ENCODE measurements around the gene RNF152. TPM values are rescaled to one million over a fixed set of nuclear protein-coding genes. Genes with fewer than 3 reads are reported as not detected.

The RNF152 gene
- polyA plus RNA-seq, 1 of the 3 experiments (the other 2 are of a cell fraction) = 6.6 TPM

DNA sequence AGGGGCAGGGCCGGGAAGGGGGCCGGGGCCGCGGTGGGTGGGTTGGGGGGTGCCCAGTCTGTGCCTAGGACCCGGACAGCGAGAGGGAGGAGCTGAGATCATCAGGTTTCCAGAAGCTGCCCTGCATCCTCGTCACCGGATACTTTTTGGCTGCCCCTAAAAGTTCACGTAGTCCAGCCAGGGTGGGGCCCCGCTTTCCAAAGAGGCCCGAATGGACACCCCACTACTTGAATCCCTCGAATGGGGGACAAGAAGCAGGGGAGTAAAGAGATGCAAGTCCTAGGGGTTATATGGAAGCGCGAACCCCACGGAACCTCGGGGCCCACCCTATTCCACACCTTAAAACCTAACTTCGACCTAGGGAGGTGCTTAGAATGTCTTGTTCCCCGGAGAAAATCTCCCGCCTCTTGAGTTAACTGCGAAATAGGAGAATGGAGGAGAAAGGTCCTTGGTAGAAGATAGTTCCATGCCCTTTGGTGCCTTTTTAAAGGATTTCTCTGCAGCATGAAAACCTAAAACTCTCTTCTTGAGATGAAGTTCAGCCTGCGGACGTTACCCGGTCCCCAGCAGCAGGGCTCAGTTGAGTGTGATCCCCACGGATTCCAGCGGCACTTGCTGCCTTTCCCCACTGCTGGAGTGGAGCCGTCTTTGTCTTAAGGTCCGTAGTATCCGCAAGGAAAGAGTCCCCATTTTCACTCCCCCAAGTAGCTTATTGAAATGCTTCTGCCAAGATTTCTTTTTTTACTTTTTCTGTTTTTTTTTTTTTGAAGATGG lies 2.1 kb upstream of the RNF152 start:
- Histone ChIP-seq H3K4me3 (ENCODE audit: low read depth in 2 of 2, low read length in 1 of 2) (peak overlapping the region; percentile 91 to 95), H3K36me3 (replicated peaks in 1 of 2; ENCODE audit: control insufficient read depth in 1 of 2, insufficient read depth in 2 of 2, low read length in 1 of 2) (peaks cover 12 to 13% of the 10 kb centered on the region in 2 experiments), H3F3A (replicated peaks; ENCODE audit: insufficient read depth) (no peaks in the 10 kb centered on the region), H4K20me1 (ENCODE audit: insufficient read depth) (peaks cover 28% of the 10 kb centered on the region), H3K79me2 (ENCODE audit: insufficient read depth) (peaks cover 41% of the 10 kb centered on the region), H3K9ac (peak overlapping the region; percentile 87; the same call in 1 of the 2 replicates), H2AFZ (ENCODE audit: low read depth) (peak overlapping the region; percentile 78; the same call in 1 of the 2 replicates), H3K9me3 (no peaks in the 10 kb centered on the region), H3K4me2 (peak overlapping the region; percentile 78), H3K9me2 (no peaks in the 10 kb centered on the region), H3K27me3 (ENCODE audit: insufficient read depth) (no peaks in the 10 kb centered on the region), H3K27ac (ENCODE audit: low read depth in 2 of 2, low read length in 1 of 2) (no peak overlapping the region; a peak in 1 of 4 replicates), H3K4me1 (ENCODE audit: control insufficient read depth in 1 of 2, insufficient read depth in 2 of 2, low read depth in 1 of 2, low read length in 1 of 2) (peaks cover 5 to 22% of the 10 kb centered on the region in 2 experiments; a peak in 3 of 4 replicates)
- 58% methylated on average over 19 of the region's 28 CpGs for WGBS (ENCODE audit: low lambda C conversion rate)
- TF ChIP-seq NFIC (IDR thresholded peaks at IDR 0.05; ENCODE audit: borderline replicate concordance) (no peak), RXRA (IDR thresholded peaks at IDR 0.05; ENCODE audit: borderline replicate concordance, low read depth) (no peak), JUND (IDR thresholded peaks at IDR 0.05) (no peak), FOXM1 (IDR thresholded peaks at IDR 0.05; ENCODE audit: low read depth) (no peak), RCOR1 (IDR thresholded peaks at IDR 0.05; ENCODE audit: low read length) (no peak), TAF1 (IDR thresholded peaks at IDR 0.05; ENCODE audit: borderline replicate concordance, low read depth, low read length) (no peak), SIN3A (IDR thresholded peaks at IDR 0.05; ENCODE audit: borderline replicate concordance, low read depth, low read length) (no peak), MEF2A (IDR thresholded peaks at IDR 0.05; ENCODE audit: borderline replicate concordance, low read depth) (no peak)
- TF ChIP-seq, protein P1, sequence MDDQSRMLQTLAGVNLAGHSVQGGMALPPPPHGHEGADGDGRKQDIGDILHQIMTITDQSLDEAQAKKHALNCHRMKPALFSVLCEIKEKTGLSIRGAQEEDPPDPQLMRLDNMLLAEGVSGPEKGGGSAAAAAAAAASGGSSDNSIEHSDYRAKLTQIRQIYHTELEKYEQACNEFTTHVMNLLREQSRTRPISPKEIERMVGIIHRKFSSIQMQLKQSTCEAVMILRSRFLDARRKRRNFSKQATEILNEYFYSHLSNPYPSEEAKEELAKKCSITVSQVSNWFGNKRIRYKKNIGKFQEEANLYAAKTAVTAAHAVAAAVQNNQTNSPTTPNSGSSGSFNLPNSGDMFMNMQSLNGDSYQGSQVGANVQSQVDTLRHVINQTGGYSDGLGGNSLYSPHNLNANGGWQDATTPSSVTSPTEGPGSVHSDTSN (IDR thresholded peaks at IDR 0.05) = no peak
- ChIA-PET POLR2A (interaction anchor here (1.2 to 3.2 kb wide), 3 partner anchors 39 to 311 kb away, joined by 4 to 22 read pairs (median 7); no protein-coding TSS in a partner anchor), CTCF (interaction anchor here (0.6 to 2.9 kb wide), 21 partner anchors 11 to 356 kb away, joined by 3 to 30 read pairs (median 3); no protein-coding TSS in a partner anchor)
- no peak for DNase-seq

DNA sequence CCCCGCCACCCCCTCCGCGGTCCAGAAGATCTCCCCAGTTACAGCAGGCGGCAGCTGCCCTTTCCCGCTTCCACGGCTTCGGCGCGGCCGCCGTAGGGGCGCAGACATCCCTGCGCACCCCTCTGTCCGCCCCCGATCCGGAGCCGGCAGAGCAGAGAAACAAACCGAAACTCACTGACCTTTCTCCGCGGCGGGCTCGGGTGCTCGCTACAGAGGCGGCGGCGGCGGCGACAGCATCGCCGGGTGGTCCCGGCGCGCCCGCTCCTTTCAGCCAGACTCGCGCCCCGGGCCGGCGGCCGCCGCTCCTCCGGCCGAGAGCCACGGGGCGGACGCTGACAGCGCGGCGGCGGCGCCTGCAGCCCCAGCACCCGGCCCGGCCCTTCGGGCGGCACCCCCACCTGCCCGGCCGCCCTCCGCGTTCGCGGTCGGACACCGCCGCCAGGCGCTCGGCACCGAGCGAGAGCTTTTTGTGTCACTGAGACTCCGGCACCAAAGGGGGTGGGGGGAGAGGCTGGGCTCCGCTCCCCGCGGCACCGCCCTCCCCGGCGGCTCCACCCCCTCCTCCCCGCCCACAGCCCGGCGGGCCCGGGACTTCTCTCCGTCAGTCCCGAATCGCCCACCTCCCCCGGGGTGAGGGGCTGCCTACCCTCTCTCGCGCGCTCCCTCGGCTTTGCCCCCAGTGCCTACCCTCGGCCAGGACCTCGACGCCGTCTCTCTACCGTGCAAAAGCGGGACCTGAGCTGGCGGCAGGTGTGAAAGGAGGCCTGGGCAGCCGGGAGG lies 1.4 kb upstream of the RNF152 start:
- ChIA-PET POLR2A (interaction anchor here (0.7 to 3.2 kb wide), 4 partner anchors 39 to 310 kb away, joined by 3 to 22 read pairs (median 6); no protein-coding TSS in a partner anchor), CTCF (interaction anchor here (0.6 to 2.9 kb wide), 31 partner anchors 8 to 356 kb away, joined by 3 to 30 read pairs (median 4); no protein-coding TSS in a partner anchor)
- Histone ChIP-seq H3K4me2 (peak overlapping the region; percentile 90), H3K9me3 (no peaks in the 10 kb centered on the region), H3K27ac (ENCODE audit: low read depth in 2 of 2, low read length in 1 of 2) (peak overlapping the region; percentile 27 to 85; a peak in 3 of 4 replicates), H3K27me3 (ENCODE audit: insufficient read depth) (no peaks in the 10 kb centered on the region), H3F3A (replicated peaks; ENCODE audit: insufficient read depth) (no peaks in the 10 kb centered on the region), H3K9me2 (no peaks in the 10 kb centered on the region), H3K36me3 (replicated peaks in 1 of 2; ENCODE audit: control insufficient read depth in 1 of 2, insufficient read depth in 2 of 2, low read length in 1 of 2) (peaks cover 20 to 21% of the 10 kb centered on the region in 2 experiments), H3K9ac (peak overlapping the region; percentile 87), H2AFZ (ENCODE audit: low read depth) (peak overlapping the region; percentile 78; the same call in 1 of the 2 replicates), H3K4me1 (ENCODE audit: control insufficient read depth in 1 of 2, insufficient read depth in 2 of 2, low read depth in 1 of 2, low read length in 1 of 2) (peaks cover 5 to 22% of the 10 kb centered on the region in 2 experiments; a peak in 3 of 4 replicates), H3K79me2 (ENCODE audit: insufficient read depth) (peaks cover 49% of the 10 kb centered on the region), H4K20me1 (ENCODE audit: insufficient read depth) (peaks cover 35% of the 10 kb centered on the region), H3K4me3 (ENCODE audit: low read depth in 2 of 2, low read length in 1 of 2) (peak overlapping the region; percentile 91 to 95)
- peak; percentile 58 for TF ChIP-seq SMC3 (IDR thresholded peaks at IDR 0.05; ENCODE audit: low read depth, low read length)
- TF ChIP-seq RAD21 (IDR thresholded peaks at IDR 0.05; ENCODE audit: low read length) = peak; percentile 70
- no peak for TF ChIP-seq TCF12 (IDR thresholded peaks at IDR 0.05)
- TF ChIP-seq NRF1 (IDR thresholded peaks at IDR 0.05; ENCODE audit: low read depth, low read length) = 0 out of 2 replicates have a peak, but pooled peaks have one; percentile 16
- TF ChIP-seq POLR2AphosphoS5 (IDR thresholded peaks at IDR 0.05; ENCODE audit: low read depth, low read length) = peak; percentile 71
- 0% methylated on average over 33 of the region's 95 CpGs for WGBS (ENCODE audit: low lambda C conversion rate)
- DNase-seq = peak; percentile 97
